Measurements from ENCODE around the gene ZNF672. TPM values are rescaled to one million over a fixed set of nuclear protein-coding genes. Genes with fewer than 3 reads are reported as not detected.

The ZNF672 gene
- total RNA-seq, 1 experiment from 2014 or later, result 29.1 TPM

DNA sequence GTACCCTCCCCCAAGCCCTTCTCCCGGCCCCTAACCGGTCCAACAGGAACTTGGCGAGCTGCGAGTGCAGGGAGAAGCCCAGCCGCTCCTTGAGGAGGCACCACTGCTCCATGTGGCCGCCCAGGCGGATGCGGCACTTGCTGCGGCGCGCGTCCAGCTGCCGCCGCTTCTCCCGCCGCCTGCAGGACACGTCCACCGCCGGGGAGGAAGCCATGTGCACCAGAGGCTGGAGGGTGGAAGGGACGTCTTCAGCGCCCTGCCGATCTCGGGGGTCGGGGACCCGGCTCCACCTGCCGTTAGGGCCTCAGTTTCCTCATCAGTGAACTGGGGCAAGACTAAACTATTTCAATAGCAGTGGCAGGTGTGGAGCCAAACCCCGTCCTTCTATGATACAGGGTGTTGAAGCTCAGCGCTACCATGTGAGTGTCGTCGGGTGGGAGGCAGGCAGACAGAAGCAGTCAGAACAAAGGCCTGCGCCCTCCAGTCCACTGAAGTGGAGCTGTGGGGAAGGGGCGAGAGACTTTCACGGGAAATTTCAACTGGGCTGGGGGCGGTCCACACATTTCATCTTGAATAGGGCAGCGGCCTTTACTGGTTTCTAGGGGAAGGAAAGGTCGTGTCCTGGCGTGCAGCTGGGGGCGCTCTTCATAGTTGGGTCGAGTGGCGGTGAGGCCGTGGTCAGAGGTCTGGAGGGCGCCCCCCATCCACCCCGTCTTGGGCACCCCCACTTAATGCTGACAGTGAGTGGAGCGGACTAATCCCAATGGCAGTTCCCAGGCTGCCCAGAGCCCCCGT, 20.3 kb downstream of the ZNF672 start:
- DNase-seq, result peak; percentile 91 to 93
- BruUV-seq (replicated peaks), result TSS peak; percentile 65

GRCh38 chr1:248858891-248859889, 21.2 kb downstream of the ZNF672 start, which contains the start of gene ZNF692:
TSS of gene ZNF692 (minus strand) at chr1:248859085. CDS start at chr1:248858309, 776 bp downstream.
- Histone ChIP-seq H3K36me3 (ENCODE audit: control insufficient read depth, insufficient read depth, low read length) (no peaks in the 10 kb centered on the region; the same call in 1 of the 2 replicates), H3K9me3 (no peaks in the 10 kb centered on the region), H3K4me3 (ENCODE audit: low read depth, low read length) (peak within 1 kb of the TSS; percentile 71), H3K4me1 (peaks cover 25% of the 10 kb centered on the region), H3K27me3 (replicated peaks; ENCODE audit: control insufficient read depth, insufficient read depth, low read length) (no peaks in the 10 kb centered on the region)
- no TSS peak for BruUV-seq (replicated peaks)
- Mint-ChIP-seq H3K9me3 (ENCODE audit: unreplicated experiment) (no peaks in the 10 kb centered on the region), H3K27me3 (ENCODE audit: insufficient read depth, unreplicated experiment) (no peaks in the 10 kb centered on the region), H3K27ac (ENCODE audit: unreplicated experiment) (peak within 1 kb of the TSS; percentile 87), H3K4me3 (ENCODE audit: unreplicated experiment) (peak within 1 kb of the TSS; percentile 91), H3K36me3 (ENCODE audit: insufficient read depth, unreplicated experiment) (peaks cover 21% of the 10 kb centered on the region), H3K4me1 (ENCODE audit: low read depth, unreplicated experiment) (peaks cover 16% of the 10 kb centered on the region)
- DNase-seq, result peak; percentile 97
- ChIA-PET CTCF (interaction anchor here (0.6 to 2.4 kb wide), 7 partner anchors 14 to 48 kb away, joined by 3 to 20 read pairs (median 5); partner anchors contain the start of genes PGBD2, SH3BP5L and ZNF672), POLR2A (interaction anchor here (0.5 to 3.5 kb wide), 6 partner anchors 14 to 51 kb away, joined by 4 to 38 read pairs (median 7); partner anchors contain the start of genes PGBD2, SH3BP5L and ZNF672)
- intact Hi-C loops (cut with micrococcal nuclease; ENCODE audit: unreplicated experiment), result loop anchor here (1.0 kb wide), 4 partner anchors 14 to 47 kb away; partner anchors contain the start of genes PGBD2 and ZNF672
- TF ChIP-seq CTCF (IDR thresholded peaks at IDR 0.05; ENCODE audit: insufficient read depth in 1 of 2, low read depth in 1 of 2, low read length in 1 of 2, severe bottlenecking in 1 of 2, unreplicated experiment in 1 of 2), result no peak

More for the DNA sequence above, 20.3 kb downstream of the ZNF672 start:
- H3K4me3 ChIP-seq (ENCODE audit: low read depth, low read length), result peak overlapping the region; percentile 71
- no peaks in the 10 kb centered on the region for H3K27me3 ChIP-seq (replicated peaks; ENCODE audit: control insufficient read depth, insufficient read depth, low read length)
- Mint-ChIP-seq H3K9me3 (ENCODE audit: unreplicated experiment) (no peaks in the 10 kb centered on the region), H3K4me3 (ENCODE audit: unreplicated experiment) (peak overlapping the region; percentile 91), H3K27me3 (ENCODE audit: insufficient read depth, unreplicated experiment) (no peaks in the 10 kb centered on the region), H3K36me3 (ENCODE audit: insufficient read depth, unreplicated experiment) (peaks cover 21% of the 10 kb centered on the region), H3K4me1 (ENCODE audit: low read depth, unreplicated experiment) (peaks cover 9% of the 10 kb centered on the region), H3K27ac (ENCODE audit: unreplicated experiment) (peak overlapping the region; percentile 87)
- peak; percentile 48 to 76 for TF ChIP-seq CTCF (IDR thresholded peaks at IDR 0.05; ENCODE audit: insufficient read depth in 1 of 2, low read depth in 1 of 2, low read length in 1 of 2, severe bottlenecking in 1 of 2, unreplicated experiment in 1 of 2)
- intact Hi-C loops (cut with micrococcal nuclease; ENCODE audit: unreplicated experiment), result loop anchor here (1.0 kb wide), 4 partner anchors 15 to 48 kb away; partner anchors contain the start of genes PGBD2 and ZNF672
- no peaks in the 10 kb centered on the region; the same call in 1 of the 2 replicates for H3K36me3 ChIP-seq (ENCODE audit: control insufficient read depth, insufficient read depth, low read length)
- POLR2A ChIA-PET, result interaction anchor here (0.5 to 3.5 kb wide), 6 partner anchors 15 to 52 kb away, joined by 3 to 38 read pairs (median 7); partner anchors contain the start of genes PGBD2, SH3BP5L and ZNF672
- no peaks in the 10 kb centered on the region for H3K9me3 ChIP-seq
- CTCF ChIA-PET, result interaction anchor here (0.6 to 2.4 kb wide), 7 partner anchors 15 to 48 kb away, joined by 3 to 20 read pairs (median 5); partner anchors contain the start of genes PGBD2, SH3BP5L and ZNF672
- H3K4me1 ChIP-seq, result peaks cover 21% of the 10 kb centered on the region

Measured in Caco-2 (cell line).